HS-5 (cell line): ENCODE results near the gene CNKSR2.

Experiments
- DNase-seq: peaks from one replicate; pipeline ENCODE4 v3.0.0-alpha.2; 2012; ENCODE audit warnings: low read depth

The CNKSR2 gene

GRCh38 chrX:21674430-21675186 lies 300.4 kb downstream of the CNKSR2 start:
- DNase-seq = no peak

DNA sequence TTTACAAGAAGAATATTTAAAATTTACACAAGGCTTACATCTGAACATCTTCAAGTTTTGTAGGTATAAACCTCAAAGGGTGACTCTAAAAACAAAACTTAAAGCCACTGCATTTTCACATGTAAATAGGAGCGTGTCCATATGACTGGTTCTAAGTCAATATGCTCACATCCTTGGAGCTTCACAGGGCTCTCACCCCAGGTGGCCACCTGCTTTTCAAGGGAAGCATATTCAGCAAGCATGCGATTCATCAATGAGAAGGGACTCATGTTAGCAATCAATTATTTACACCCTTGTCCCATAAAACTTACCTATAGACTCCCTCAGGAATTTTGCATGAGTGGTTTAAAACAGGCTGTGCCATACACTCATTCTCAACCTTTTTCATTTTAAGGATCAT lies 301.7 kb downstream of the CNKSR2 start:
- DNase-seq = no peak

DNA sequence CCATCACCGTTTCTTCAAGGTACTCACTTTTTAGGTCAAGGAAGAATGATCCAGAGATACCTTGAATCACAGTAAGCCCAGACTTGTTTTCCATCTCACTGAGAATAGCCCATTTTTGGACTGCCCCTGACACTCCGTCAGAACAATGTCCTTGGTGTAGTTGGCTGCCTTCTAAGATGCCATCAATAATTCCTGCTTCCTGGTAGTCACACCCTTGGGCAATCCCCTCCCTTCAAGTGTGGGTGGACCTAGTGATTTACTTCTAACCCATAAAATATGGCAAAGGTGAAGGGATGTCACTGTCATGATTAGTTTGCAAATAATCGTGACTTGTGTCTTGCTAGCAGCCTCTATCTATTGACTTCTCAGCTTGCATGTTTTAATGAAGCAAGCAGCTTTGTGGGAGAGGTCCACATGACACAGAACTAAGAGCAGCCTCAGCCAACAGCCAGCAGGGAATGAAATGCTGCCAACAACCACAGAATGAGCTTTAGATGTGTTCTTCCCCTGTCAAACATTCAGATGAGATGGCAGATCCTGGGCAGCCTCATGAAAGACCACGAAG lies 303.9 kb downstream of the CNKSR2 start:
- DNase-seq = no peak

GRCh38 chrX:21683941-21684340 lies 309.7 kb downstream of the CNKSR2 start:
- peak; percentile 24 for DNase-seq

GRCh38 chrX:21691512-21692018 lies 317.3 kb downstream of the CNKSR2 start:
- no peak for DNase-seq

DNA sequence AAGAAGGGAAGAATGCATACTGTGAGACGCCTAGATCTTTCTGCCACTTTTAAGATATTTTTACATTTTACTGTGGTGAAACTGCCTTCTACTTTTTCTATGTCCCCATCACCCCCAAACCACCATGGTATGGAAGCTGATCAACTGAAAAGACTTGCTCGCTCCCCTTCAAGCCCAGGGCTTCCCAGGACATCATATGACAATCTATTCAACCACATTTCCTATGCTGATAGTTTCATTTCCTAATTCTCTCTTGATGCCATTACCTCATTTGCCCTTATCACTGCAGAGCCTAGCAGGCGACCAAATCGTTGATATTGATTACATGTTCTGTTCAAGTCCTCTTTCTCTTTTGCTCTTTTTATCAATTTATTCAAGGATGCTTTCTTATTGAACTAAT lies 324.1 kb downstream of the CNKSR2 start:
- DNase-seq = no peak

GRCh38 chrX:21699136-21699535 lies 324.9 kb downstream of the CNKSR2 start:
- no peak for DNase-seq

- no peak for DNase-seq
Observed at GRCh38 chrX:21700275-21700674, 326.1 kb downstream of the CNKSR2 start.

- DNase-seq = no peak
Observed at GRCh38 chrX:21700967-21701366, 326.7 kb downstream of the CNKSR2 start.

GRCh38 chrX:21702725-21703124 lies 328.5 kb downstream of the CNKSR2 start:
- DNase-seq = no peak
